ENCODE measurements around the gene HELLS.

HELLS gene

DNA sequence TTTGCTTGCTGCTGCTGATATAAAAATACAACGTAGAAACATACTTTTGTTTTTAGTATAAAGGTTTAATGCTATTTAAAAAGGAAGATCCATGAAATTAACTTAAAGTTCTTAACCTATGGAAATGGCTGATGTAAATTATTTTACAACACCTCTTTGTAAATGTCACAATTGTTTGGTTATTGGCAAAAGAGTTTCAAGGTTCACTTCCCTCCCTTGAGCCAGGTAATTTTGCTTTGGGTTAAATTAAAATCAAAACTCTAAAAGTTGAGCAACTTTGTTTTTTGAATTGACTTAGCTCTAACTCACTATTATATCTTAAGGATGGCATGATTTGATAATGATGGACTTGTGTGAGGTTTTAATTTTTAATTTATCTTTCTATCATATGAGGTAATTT is 98.8 kb downstream of the HELLS start:
- DNase-seq (ENCODE audit: low read depth) = no peak
- no peak overlapping the region for H3K4me3 ChIP-seq (ENCODE audit: low read length)
- TF ChIP-seq, protein P1, sequence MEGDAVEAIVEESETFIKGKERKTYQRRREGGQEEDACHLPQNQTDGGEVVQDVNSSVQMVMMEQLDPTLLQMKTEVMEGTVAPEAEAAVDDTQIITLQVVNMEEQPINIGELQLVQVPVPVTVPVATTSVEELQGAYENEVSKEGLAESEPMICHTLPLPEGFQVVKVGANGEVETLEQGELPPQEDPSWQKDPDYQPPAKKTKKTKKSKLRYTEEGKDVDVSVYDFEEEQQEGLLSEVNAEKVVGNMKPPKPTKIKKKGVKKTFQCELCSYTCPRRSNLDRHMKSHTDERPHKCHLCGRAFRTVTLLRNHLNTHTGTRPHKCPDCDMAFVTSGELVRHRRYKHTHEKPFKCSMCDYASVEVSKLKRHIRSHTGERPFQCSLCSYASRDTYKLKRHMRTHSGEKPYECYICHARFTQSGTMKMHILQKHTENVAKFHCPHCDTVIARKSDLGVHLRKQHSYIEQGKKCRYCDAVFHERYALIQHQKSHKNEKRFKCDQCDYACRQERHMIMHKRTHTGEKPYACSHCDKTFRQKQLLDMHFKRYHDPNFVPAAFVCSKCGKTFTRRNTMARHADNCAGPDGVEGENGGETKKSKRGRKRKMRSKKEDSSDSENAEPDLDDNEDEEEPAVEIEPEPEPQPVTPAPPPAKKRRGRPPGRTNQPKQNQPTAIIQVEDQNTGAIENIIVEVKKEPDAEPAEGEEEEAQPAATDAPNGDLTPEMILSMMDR (conservative IDR thresholded peaks at IDR 0.05; ENCODE audit: low read depth, low read length) = no peak

DNA sequence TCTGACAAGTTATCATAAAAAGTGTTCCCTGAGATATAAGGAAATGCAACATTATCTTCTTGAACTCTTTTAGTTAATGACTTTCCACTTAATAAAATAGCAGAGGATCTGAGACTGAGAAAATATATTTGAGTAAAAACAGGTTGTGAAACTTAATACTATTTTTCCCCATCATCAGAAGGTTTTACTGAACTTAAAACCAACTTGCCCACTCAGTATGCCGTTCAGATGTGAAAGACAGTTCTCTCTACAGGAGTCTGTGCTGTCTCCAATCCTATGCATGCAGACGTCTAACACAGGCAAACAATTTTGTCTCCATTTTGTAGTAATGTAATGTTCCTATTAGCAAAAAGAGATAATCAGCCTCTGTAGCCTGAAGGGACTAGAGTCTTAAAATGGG is 99.7 kb downstream of the HELLS start:
- no peak for DNase-seq (ENCODE audit: low read depth)
- TF ChIP-seq, protein P1 (conservative IDR thresholded peaks at IDR 0.05; ENCODE audit: low read depth, low read length) = no peak
- no peak overlapping the region for H3K4me3 ChIP-seq (ENCODE audit: low read length)
